Stimulated activated CD4-positive, alpha-beta T cell treated with anti-CD3 and anti-CD28 coated beads, Interleukin-4, amount 100 ng/mL, for 4 hours (primary cell): Measurements from ENCODE around the gene KY.
"Not testable (repeated sequence)": the region's sequence is repeated elsewhere in the genome, so short reads cannot be mapped to it uniquely, and the experiment has no call there.

ENCODE experiments used
- DNase-seq, 2 experiments: peaks; one replicate each; pipeline ENCODE4 v3.0.0-alpha.2; 2020

The KY gene

GRCh38 chr3:134600685-134601463, 49.9 kb downstream of the KY start:
- peak; percentile 9 to 60 for DNase-seq

- no peak for DNase-seq
These were observed 50.6 kb downstream of the KY start for GRCh38 chr3:134600206-134600605.

GRCh38 chr3:134598763-134599545, 51.9 kb downstream of the KY start:
- no peak for DNase-seq

- DNase-seq: no peak
These were observed 53.3 kb downstream of the KY start for GRCh38 chr3:134597390-134597970.

- DNase-seq: not testable (repeated sequence)
These were observed 55.8 kb downstream of the KY start for GRCh38 chr3:134594986-134595385.

- DNase-seq: no peak
These were observed 56.5 kb downstream of the KY start for GRCh38 chr3:134594331-134594741.

- no peak for DNase-seq
These were observed 58.0 kb downstream of the KY start for GRCh38 chr3:134592806-134593205.

- no peak for DNase-seq
These were observed 60.1 kb downstream of the KY start for GRCh38 chr3:134590766-134591165.

- no peak for DNase-seq
These were observed 71.6 kb downstream of the KY start for GRCh38 chr3:134579141-134579665.

GRCh38 chr3:134576831-134577230, 74.0 kb downstream of the KY start:
- no peak for DNase-seq

- DNase-seq: no peak
These were observed 74.4 kb downstream of the KY start for GRCh38 chr3:134576426-134576825.

- DNase-seq: not testable (repeated sequence)
These were observed 80.9 kb downstream of the KY start for GRCh38 chr3:134569899-134570298.

- no peak for DNase-seq
These were observed 82.0 kb downstream of the KY start for GRCh38 chr3:134568790-134569189.

- no peak for DNase-seq
These were observed 83.2 kb downstream of the KY start for GRCh38 chr3:134567605-134568004.

GRCh38 chr3:134564991-134565390, 85.8 kb downstream of the KY start:
- no peak for DNase-seq

- DNase-seq: no peak
These were observed 87.2 kb downstream of the KY start for GRCh38 chr3:134563601-134564000.

GRCh38 chr3:134562055-134562454, 88.8 kb downstream of the KY start:
- no peak for DNase-seq

- no peak for DNase-seq
These were observed 91.2 kb downstream of the KY start for GRCh38 chr3:134559591-134559990.
